ENCODE measurements around the gene CNKSR1.

CNKSR1 gene

DNA sequence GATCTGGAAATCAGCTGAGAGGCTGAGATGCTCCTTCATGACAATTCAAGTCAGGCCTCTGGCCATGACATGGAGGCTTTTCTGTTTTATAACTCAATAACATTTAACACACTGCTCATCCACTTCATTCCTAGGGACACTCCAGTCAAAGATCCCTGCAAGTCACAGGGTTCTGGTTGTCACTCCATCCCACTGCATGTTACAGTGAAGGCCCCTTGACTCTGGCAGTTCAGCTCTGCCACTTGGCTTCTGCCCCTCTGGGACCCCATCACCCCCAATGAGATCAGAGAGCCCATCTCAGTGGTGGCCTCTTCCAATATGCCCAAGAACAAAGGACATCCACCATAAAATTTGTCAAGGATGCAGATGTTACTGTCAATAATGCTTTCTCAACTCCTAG, 28.4 kb upstream of the CNKSR1 start:
- Histone ChIP-seq H3K4me3 (ENCODE audit: low read length) (no peak overlapping the region), H3K27ac (ENCODE audit: low read length) (no peak overlapping the region), H3K27me3 (ENCODE audit: control insufficient read depth, insufficient read depth, low read length) (peaks cover 4% of the 10 kb centered on the region; the same call in 1 of the 2 replicates), H3K4me1 (ENCODE audit: control insufficient read depth, insufficient read depth, low read length) (no peaks in the 10 kb centered on the region), H3K36me3 (ENCODE audit: control insufficient read depth, insufficient read depth, low read length) (no peaks in the 10 kb centered on the region), H3K9me3 (ENCODE audit: control insufficient read depth, insufficient read depth, low read length) (no peaks in the 10 kb centered on the region)
- no peak for DNase-seq (ENCODE audit: low read depth, low spot score)

DNA sequence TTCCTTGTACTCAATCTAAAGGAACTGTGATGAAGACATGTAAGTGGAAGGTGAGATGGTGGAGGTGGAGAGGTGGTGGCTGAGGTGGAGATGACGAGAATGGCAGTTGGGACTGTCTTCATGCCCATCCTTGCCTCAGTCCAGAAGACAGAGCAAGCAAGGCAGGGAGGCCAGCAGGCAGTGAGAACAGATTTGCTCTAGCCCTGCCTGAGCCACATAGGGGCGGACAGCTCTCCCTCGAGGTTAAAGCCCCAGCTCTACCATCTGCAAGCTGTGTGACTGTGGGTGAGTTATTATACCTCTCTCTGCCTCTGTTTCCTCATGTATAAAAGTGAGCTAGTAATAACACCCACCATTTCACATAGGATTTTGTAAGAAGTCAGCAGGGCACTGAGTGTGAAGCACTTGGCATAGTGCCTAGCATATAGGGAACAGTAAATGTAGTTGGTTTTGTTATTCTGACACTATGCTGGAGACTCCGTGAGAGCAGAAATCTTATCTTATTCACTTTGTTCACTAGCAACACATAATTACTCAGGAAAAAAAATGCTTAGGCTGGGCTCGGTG, 23.2 kb upstream of the CNKSR1 start:
- peaks cover 10% of the 10 kb centered on the region for H3K4me1 ChIP-seq (ENCODE audit: control insufficient read depth, insufficient read depth, low read length)
- H3K27ac ChIP-seq (ENCODE audit: low read length): no peak overlapping the region
- no peaks in the 10 kb centered on the region for H3K9me3 ChIP-seq (ENCODE audit: control insufficient read depth, insufficient read depth, low read length)
- H3K4me3 ChIP-seq (ENCODE audit: low read length): no peak overlapping the region
- no peak for DNase-seq (ENCODE audit: low read depth, low spot score)
- H3K27me3 ChIP-seq (ENCODE audit: control insufficient read depth, insufficient read depth, low read length): peaks cover 26% of the 10 kb centered on the region
- no CpG with 5 or more reads among the region's 5 CpGs for WGBS (ENCODE audit: insufficient coverage, insufficient read length)
- no peaks in the 10 kb centered on the region for H3K36me3 ChIP-seq (ENCODE audit: control insufficient read depth, insufficient read depth, low read length)

DNA sequence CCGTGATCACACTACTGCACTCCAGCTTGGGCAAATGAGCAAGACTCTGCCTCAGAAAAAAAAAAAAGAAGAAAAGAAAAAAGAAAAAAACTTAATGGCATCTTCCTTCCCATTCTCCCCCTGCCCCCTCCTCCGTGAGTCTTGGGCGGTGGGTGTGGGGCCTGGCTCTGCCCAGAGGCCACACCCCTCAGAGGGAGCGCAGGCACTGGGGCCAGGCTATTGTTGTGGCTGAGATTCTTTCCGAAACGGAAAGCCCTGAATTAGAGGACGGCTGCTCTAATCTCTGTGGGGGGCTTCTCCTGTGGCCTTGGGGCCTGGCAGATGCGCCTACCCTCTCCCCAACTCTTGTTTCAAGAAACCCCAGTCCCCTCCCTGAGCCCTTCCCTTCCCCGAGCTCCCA, 22.5 kb upstream of the CNKSR1 start:
- Histone ChIP-seq H3K9me3 (ENCODE audit: control insufficient read depth, insufficient read depth, low read length) (no peaks in the 10 kb centered on the region), H3K4me3 (ENCODE audit: low read length) (no peak overlapping the region), H3K4me1 (ENCODE audit: control insufficient read depth, insufficient read depth, low read length) (peaks cover 13% of the 10 kb centered on the region), H3K27me3 (ENCODE audit: control insufficient read depth, insufficient read depth, low read length) (peaks cover 26% of the 10 kb centered on the region), H3K27ac (ENCODE audit: low read length) (no peak overlapping the region), H3K36me3 (ENCODE audit: control insufficient read depth, insufficient read depth, low read length) (no peaks in the 10 kb centered on the region)
- DNase-seq (ENCODE audit: low read depth, low spot score): no peak
- no CpG with 5 or more reads among the region's 9 CpGs for WGBS (ENCODE audit: insufficient coverage, insufficient read length)

DNA sequence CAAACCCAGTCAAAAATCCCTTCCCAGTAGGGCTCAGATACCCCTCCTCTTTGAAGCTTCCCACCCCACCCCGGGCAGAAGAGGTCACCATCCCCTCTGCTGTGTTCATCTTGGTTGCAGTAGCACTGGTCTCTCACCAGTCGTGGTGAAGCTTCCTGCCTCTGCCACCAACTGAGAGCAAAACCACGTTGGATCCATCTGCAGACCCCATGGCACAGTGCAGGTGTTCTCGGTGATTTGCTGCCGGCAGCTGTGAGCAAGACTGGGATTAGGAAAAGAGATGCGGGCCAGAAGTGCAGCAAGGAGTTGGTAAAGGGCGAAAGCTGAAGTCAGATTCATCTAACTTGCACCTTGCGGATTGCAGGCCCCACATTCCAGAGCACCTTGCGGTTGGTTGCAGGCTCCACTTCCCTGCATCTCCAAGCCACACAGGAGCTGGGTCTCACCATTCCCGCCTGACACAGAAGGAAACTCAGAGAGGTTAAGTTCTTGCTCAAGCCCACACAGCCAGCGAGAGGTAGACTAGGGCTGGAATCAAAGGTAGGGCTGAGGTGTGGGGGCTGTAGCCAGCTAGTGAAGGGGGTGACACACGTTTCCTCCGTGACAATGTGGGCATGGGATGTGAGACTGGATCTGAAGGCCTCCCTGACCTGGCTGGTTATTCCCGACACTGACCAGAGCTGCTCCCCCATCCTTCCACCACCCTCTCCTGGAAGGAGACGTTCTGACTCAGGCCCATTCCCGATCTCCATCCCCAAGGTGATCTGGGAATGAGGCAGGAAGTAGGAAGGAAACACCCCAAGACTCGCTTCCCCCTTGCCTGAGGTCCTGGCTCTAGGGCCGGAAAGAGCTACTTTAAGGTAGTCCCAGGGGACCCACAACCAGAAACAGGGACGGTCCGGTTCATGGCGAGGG, 21.7 kb upstream of the CNKSR1 start:
- no peak for DNase-seq (ENCODE audit: low read depth, low spot score)
- Histone ChIP-seq H3K36me3 (ENCODE audit: control insufficient read depth, insufficient read depth, low read length) (no peaks in the 10 kb centered on the region), H3K4me1 (ENCODE audit: control insufficient read depth, insufficient read depth, low read length) (peaks cover 13% of the 10 kb centered on the region), H3K27ac (ENCODE audit: low read length) (no peak overlapping the region), H3K27me3 (ENCODE audit: control insufficient read depth, insufficient read depth, low read length) (peaks cover 26% of the 10 kb centered on the region), H3K9me3 (ENCODE audit: control insufficient read depth, insufficient read depth, low read length) (no peaks in the 10 kb centered on the region), H3K4me3 (ENCODE audit: low read length) (no peak overlapping the region)
- no CpG with 5 or more reads among the region's 21 CpGs for WGBS (ENCODE audit: insufficient coverage, insufficient read length)

DNA sequence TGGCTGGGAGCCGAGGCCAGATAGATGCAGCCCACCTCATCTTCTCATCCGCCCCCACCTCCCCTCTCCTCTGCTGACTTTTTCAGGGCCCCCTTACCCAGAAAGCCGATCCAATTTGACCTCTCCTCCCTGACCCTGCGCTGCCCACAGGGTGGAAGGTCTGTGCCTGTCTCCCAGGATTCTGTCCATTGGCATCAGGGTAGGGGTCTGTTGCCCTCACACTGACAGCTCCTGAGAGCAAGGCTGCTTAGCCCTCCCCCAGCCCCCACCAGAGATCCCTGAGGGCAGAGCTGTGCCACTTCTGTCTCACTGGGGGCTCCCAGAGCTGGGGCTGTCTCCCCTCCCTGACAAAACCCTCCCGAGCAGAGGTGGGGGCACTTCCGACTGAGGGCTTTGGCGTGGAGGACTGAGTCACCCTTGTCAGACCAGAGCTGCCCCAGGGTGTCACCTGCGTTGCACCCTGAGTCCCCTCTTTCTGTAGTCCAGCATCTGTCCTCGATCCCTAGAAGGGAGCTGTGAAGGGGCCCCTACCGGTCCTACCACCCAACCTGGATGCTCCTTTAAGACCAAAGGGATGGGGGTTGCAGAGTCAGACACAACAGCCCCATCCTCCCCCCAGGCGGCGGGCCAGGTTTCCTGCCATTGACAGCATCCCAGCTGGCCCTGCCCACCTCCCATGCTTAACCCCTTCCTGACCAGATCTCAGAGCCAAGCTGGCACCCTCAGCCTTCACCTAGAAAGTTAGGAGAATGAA, 20.8 kb upstream of the CNKSR1 start:
- peaks cover 32% of the 10 kb centered on the region for H3K27me3 ChIP-seq (ENCODE audit: control insufficient read depth, insufficient read depth, low read length)
- H3K9me3 ChIP-seq (ENCODE audit: control insufficient read depth, insufficient read depth, low read length): no peaks in the 10 kb centered on the region
- no CpG with 5 or more reads among the region's 12 CpGs for WGBS (ENCODE audit: insufficient coverage, insufficient read length)
- H3K4me3 ChIP-seq (ENCODE audit: low read length): no peak overlapping the region
- no peaks in the 10 kb centered on the region for H3K36me3 ChIP-seq (ENCODE audit: control insufficient read depth, insufficient read depth, low read length)
- no peak overlapping the region for H3K27ac ChIP-seq (ENCODE audit: low read length)
- DNase-seq (ENCODE audit: low read depth, low spot score): no peak
- peaks cover 13% of the 10 kb centered on the region for H3K4me1 ChIP-seq (ENCODE audit: control insufficient read depth, insufficient read depth, low read length)

GRCh38 chr1:26158271-26158907, 18.9 kb upstream of the CNKSR1 start:
- Histone ChIP-seq H3K36me3 (ENCODE audit: control insufficient read depth, insufficient read depth, low read length) (no peaks in the 10 kb centered on the region), H3K4me1 (ENCODE audit: control insufficient read depth, insufficient read depth, low read length) (peaks cover 13% of the 10 kb centered on the region), H3K9me3 (ENCODE audit: control insufficient read depth, insufficient read depth, low read length) (no peaks in the 10 kb centered on the region), H3K27ac (ENCODE audit: low read length) (no peak overlapping the region), H3K27me3 (ENCODE audit: control insufficient read depth, insufficient read depth, low read length) (peaks cover 43% of the 10 kb centered on the region), H3K4me3 (ENCODE audit: low read length) (no peak overlapping the region)
- no peak for DNase-seq (ENCODE audit: low read depth, low spot score)
- no CpG with 5 or more reads among the region's 5 CpGs for WGBS (ENCODE audit: insufficient coverage, insufficient read length)

- DNase-seq (ENCODE audit: low read depth, low spot score): no peak
- H3K9me3 ChIP-seq (ENCODE audit: control insufficient read depth, insufficient read depth, low read length): no peaks in the 10 kb centered on the region
- no peaks in the 10 kb centered on the region for H3K36me3 ChIP-seq (ENCODE audit: control insufficient read depth, insufficient read depth, low read length)
- peaks cover 13% of the 10 kb centered on the region for H3K4me1 ChIP-seq (ENCODE audit: control insufficient read depth, insufficient read depth, low read length)
- no peak within 1 kb of the TSS for H3K4me3 ChIP-seq (ENCODE audit: low read length)
- peaks cover 43% of the 10 kb centered on the region for H3K27me3 ChIP-seq (ENCODE audit: control insufficient read depth, insufficient read depth, low read length)
- H3K27ac ChIP-seq (ENCODE audit: low read length): no peak within 1 kb of the TSS
- WGBS (ENCODE audit: insufficient coverage, insufficient read length): no CpG with 5 or more reads among the region's 6 CpGs
Measured at GRCh38 chr1:26158908-26159742, 18.2 kb upstream of the CNKSR1 start, which contains the start of gene FAM110D. Gene FAM110D, plus strand, starts transcription at chr1:26159079. Its CDS starts 2,213 bp downstream, at chr1:26161292.

- no CpG with 5 or more reads among the region's 4 CpGs for WGBS (ENCODE audit: insufficient coverage, insufficient read length)
- no peak for DNase-seq (ENCODE audit: low read depth, low spot score)
- H3K36me3 ChIP-seq (ENCODE audit: control insufficient read depth, insufficient read depth, low read length): no peaks in the 10 kb centered on the region
- H3K4me3 ChIP-seq (ENCODE audit: low read length): no peak overlapping the region
- H3K4me1 ChIP-seq (ENCODE audit: control insufficient read depth, insufficient read depth, low read length): peaks cover 13% of the 10 kb centered on the region
- H3K27me3 ChIP-seq (ENCODE audit: control insufficient read depth, insufficient read depth, low read length): peaks cover 42% of the 10 kb centered on the region
- H3K9me3 ChIP-seq (ENCODE audit: control insufficient read depth, insufficient read depth, low read length): no peaks in the 10 kb centered on the region
- no peak overlapping the region for H3K27ac ChIP-seq (ENCODE audit: low read length)
Measured at GRCh38 chr1:26159743-26160039, 17.6 kb upstream of the CNKSR1 start.

DNA sequence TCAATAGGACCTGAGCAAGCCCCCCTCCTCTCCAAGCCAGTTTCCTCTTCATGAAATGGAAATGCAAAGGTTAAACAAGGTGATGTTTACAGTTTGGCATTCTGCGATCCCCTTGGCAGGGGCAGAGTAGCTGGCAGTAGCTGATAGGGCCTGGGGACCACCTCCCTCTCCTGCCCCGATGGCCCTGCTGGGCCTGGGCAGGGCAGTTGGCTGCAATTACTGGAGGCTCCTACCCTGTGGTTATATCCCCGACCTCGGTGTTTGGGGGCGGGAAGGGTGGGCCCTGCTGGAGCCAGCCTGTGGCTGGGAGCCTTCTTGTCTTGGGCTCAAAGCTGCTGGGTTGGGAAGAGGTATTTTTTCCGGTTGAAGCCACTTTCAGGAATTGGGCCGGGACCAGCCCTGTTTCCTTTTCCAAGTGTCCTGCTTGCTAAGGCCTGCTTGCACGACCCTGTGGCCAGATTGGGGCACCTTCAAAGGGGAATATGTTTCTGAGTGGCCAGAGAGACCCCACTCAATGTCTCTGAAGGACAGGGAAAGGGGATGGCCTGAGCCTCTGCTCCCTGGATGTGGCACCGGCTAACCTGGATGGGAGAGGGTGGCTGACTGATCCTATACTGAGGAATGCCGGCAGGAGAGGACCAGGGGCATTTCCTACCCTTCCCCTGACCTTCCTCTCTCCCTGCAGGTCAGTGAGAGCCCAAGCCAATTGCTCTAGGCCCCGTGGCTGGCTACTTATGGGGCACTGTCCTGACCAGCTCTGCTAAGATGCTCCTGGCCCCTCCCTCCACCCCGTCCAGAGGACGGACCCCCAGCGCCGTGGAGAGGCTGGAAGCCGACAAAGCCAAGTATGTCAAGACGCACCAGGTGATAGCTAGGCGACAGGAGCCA, 16.5 kb upstream of the CNKSR1 start:
- Histone ChIP-seq H3K9me3 (ENCODE audit: control insufficient read depth, insufficient read depth, low read length) (no peaks in the 10 kb centered on the region), H3K4me3 (ENCODE audit: low read length) (peak overlapping the region; percentile 38; the same call in 1 of the 2 replicates), H3K27me3 (ENCODE audit: control insufficient read depth, insufficient read depth, low read length) (peaks cover 35% of the 10 kb centered on the region), H3K27ac (ENCODE audit: low read length) (no peak overlapping the region), H3K4me1 (ENCODE audit: control insufficient read depth, insufficient read depth, low read length) (peaks cover 11% of the 10 kb centered on the region), H3K36me3 (ENCODE audit: control insufficient read depth, insufficient read depth, low read length) (no peaks in the 10 kb centered on the region)
- no CpG with 5 or more reads among the region's 18 CpGs for WGBS (ENCODE audit: insufficient coverage, insufficient read length)
- DNase-seq (ENCODE audit: low read depth, low spot score): no peak

All from iPS DF 6.9 (cell line).